Natural killer cell (primary cell): ENCODE measurements around the gene AKIRIN2. TPM values are rescaled to one million over a fixed set of nuclear protein-coding genes. Genes with fewer than 3 reads are reported as not detected.

ENCODE experiments used
- ATAC-seq, 3 donors: fragments of 150-1000 bp in 2 of 3; fragments of 200-7000 bp in 1 of 3; cut with Tn5 transposase; 1 replicate in 1 of 3; 2 replicates in 2 of 3; pipeline ENCODE4 v1.10.0; 2021; ENCODE audit warnings: mild to moderate bottlenecking in 2 of 3, moderate library complexity in 2 of 3
- DNase-seq, 2 donors: peaks; one replicate each; pipeline versions ENCODE4 v3.0.0 to v3.0.0-alpha.2; 2013 to 2021; ENCODE audit warnings: mixed read lengths in 1 of 2
- H3K27ac ChIP-seq: one replicate; pipeline ENCODE4 v1.5.1; 2013; ENCODE audit warnings: mild to moderate bottlenecking, low read length
- H3K27me3 ChIP-seq: one replicate; pipeline ENCODE4 v1.6.1; 2013; ENCODE audit warnings: low read length; ENCODE audit not compliant: control insufficient read depth, insufficient read depth
- H3K36me3 ChIP-seq: one replicate; pipeline ENCODE4 v1.6.1; 2013; ENCODE audit warnings: low read length; ENCODE audit not compliant: control insufficient read depth, insufficient read depth
- H3K4me1 ChIP-seq: one replicate; pipeline ENCODE4 v1.6.1; 2013; ENCODE audit warnings: low read length; ENCODE audit not compliant: control insufficient read depth, insufficient read depth
- H3K4me3 ChIP-seq: one replicate; pipeline ENCODE4 v1.5.1; 2013; ENCODE audit warnings: low read length
- H3K9me3 ChIP-seq: one replicate; pipeline ENCODE4 v1.6.1; 2013; ENCODE audit warnings: low read length; ENCODE audit not compliant: control insufficient read depth, insufficient read depth
- H3K27ac Mint-ChIP-seq, 2 donors: one replicate each; pipeline ENCODE4 v1.8.0; 2022; ENCODE audit warnings: mild to moderate bottlenecking in 2 of 2, mixed read lengths in 2 of 2, moderate library complexity in 1 of 2
- H3K27me3 Mint-ChIP-seq, 2 donors: one replicate each; pipeline ENCODE4 v1.8.0; 2022; ENCODE audit warnings: low read depth in 2 of 2, mixed read lengths in 2 of 2
- H3K36me3 Mint-ChIP-seq: one replicate; pipeline ENCODE4 v1.8.0; 2022; ENCODE audit warnings: mixed read lengths
- H3K4me1 Mint-ChIP-seq, 2 donors: one replicate each; pipeline ENCODE4 v1.8.0; 2022; ENCODE audit warnings: mixed read lengths in 2 of 2
- H3K4me3 Mint-ChIP-seq: one replicate; pipeline ENCODE4 v1.8.0; 2022; ENCODE audit warnings: mild to moderate bottlenecking, moderate library complexity, mixed read lengths
- H3K9me3 Mint-ChIP-seq, 2 donors: one replicate each; pipeline ENCODE4 v1.8.0; 2022; ENCODE audit warnings: mixed read lengths in 2 of 2
- CTCF ChIP-seq: fragments of 200-600 bp; IDR thresholded peaks from one replicate; pipeline ENCODE4 v1.8.0; 2022; ENCODE audit warnings: antibody characterized with exemption
- WGBS: methylation state at CpG from one replicate; pipeline ENCODE4 v1.1.7; 2013; ENCODE audit warnings: missing lambda C conversion rate; ENCODE audit not compliant: insufficient coverage; 5-methylcytosine and 5-hydroxymethylcytosine counted together
- intact Hi-C: fragments of 100-400 bp; cut with micrococcal nuclease; formaldehyde crosslinking; loops from one replicate; pipeline ENCODE4 v1.14.2; 2022
- total RNA-seq, 4 donors: library from RNA; stranded (reverse); fragments of 120-200 nt in 1 of 4; gene quantifications; one replicate each; pipeline versions ENCODE4 v1.2.3 to v1.2.4, GENCODE V29; 2013 to 2022

The AKIRIN2 gene
- total RNA-seq, 3 donors from 2014 or later (not counting 1 experiment from before 2014, with no cell fraction given), result 102 to 156 (median 108) TPM

GRCh38 chr6:87701344-87701675 lies 723 bp downstream of the AKIRIN2 start:
- peaks cover under 1% of the 10 kb centered on the region for H3K4me1 ChIP-seq
- no peaks in the 10 kb centered on the region for H3K9me3 ChIP-seq
- no peaks in the 10 kb centered on the region for H3K27me3 ChIP-seq
- H3K27me3 Mint-ChIP-seq, result no peaks in the 10 kb centered on the region
- peak overlapping the region; percentile 94 to 98 for H3K27ac Mint-ChIP-seq
- H3K4me3 ChIP-seq, result peak overlapping the region; percentile 87
- H3K4me1 Mint-ChIP-seq, result peaks cover 51 to 55% of the 10 kb centered on the region in 2 donors
- under 1% methylated on average over 36 of the region's 36 CpGs for WGBS
- no peak for TF ChIP-seq CTCF
- H3K9me3 Mint-ChIP-seq, result no peaks in the 10 kb centered on the region
- intact Hi-C loops, result loop anchor here (2.0 to 10.0 kb wide), 4 partner anchors 41 to 1381 kb away; partner anchors contain the start of genes GJB7, PNRC1, SMIM8 and ZNF292
- H3K27ac ChIP-seq, result peak overlapping the region; percentile 97
- H3K36me3 Mint-ChIP-seq, result no peaks in the 10 kb centered on the region
- peak overlapping the region; percentile 99 for H3K4me3 Mint-ChIP-seq
- no peaks in the 10 kb centered on the region for H3K36me3 ChIP-seq
- DNase-seq (peak in 1 of 2 donors; percentile 45), ATAC-seq (no peak)

- no peaks in the 10 kb centered on the region for H3K27me3 Mint-ChIP-seq
- Histone ChIP-seq H3K4me1 (peaks cover 7% of the 10 kb centered on the region), H3K27ac (peak overlapping the region; percentile 97), H3K9me3 (no peaks in the 10 kb centered on the region), H3K36me3 (no peaks in the 10 kb centered on the region), H3K27me3 (no peaks in the 10 kb centered on the region), H3K4me3 (peak overlapping the region; percentile 87)
- H3K9me3 Mint-ChIP-seq, result no peaks in the 10 kb centered on the region
- no peaks in the 10 kb centered on the region for H3K36me3 Mint-ChIP-seq
- peak; percentile 35 to 68 for DNase-seq
- peak in 2 of 3 donors; percentile 12 to 25 for ATAC-seq
- H3K4me3 Mint-ChIP-seq, result peak overlapping the region; percentile 99
- TF ChIP-seq CTCF, result no peak
- WGBS, result 0% methylated on average over 17 of the region's 18 CpGs
- H3K27ac Mint-ChIP-seq, result peak overlapping the region; percentile 94 to 98
- intact Hi-C loops, result loop anchor here (2.0 to 10.0 kb wide), 4 partner anchors 42 to 1382 kb away; partner anchors contain the start of genes GJB7, PNRC1, SMIM8 and ZNF292
- peaks cover 58 to 61% of the 10 kb centered on the region in 2 donors for H3K4me1 Mint-ChIP-seq
These were observed 1.4 kb downstream of the AKIRIN2 start for GRCh38 chr6:87700397-87701343.

GRCh38 chr6:87699576-87699975 lies 2.5 kb downstream of the AKIRIN2 start:
- no peak overlapping the region for H3K27ac ChIP-seq

More at GRCh38 chr6:87699576-87699975, 2.5 kb downstream of the AKIRIN2 start:
- DNase-seq, result no peak
- Histone ChIP-seq H3K9me3 (no peaks in the 10 kb centered on the region), H3K4me1 (peaks cover 8% of the 10 kb centered on the region), H3K27me3 (no peaks in the 10 kb centered on the region), H3K36me3 (no peaks in the 10 kb centered on the region), H3K4me3 (peak overlapping the region; percentile 87)
- Mint-ChIP-seq H3K4me3 (peak overlapping the region; percentile 99), H3K27ac (peak overlapping the region; percentile 94 to 98), H3K27me3 (no peaks in the 10 kb centered on the region), H3K9me3 (no peaks in the 10 kb centered on the region), H3K4me1 (peaks cover 61 to 68% of the 10 kb centered on the region in 2 donors), H3K36me3 (no peaks in the 10 kb centered on the region)
- TF ChIP-seq CTCF, result no peak
- ATAC-seq, result no peak
- WGBS, result 0% methylated on average over 3 of the region's 4 CpGs
- intact Hi-C loops, result no loop called here
